Measurements from ENCODE around the gene PRX. TPM values are rescaled to one million over a fixed set of nuclear protein-coding genes. Genes with fewer than 3 reads are reported as not detected.

Gene PRX
- total RNA-seq, 1 donor from 2014 or later = 1.8 TPM

DNA sequence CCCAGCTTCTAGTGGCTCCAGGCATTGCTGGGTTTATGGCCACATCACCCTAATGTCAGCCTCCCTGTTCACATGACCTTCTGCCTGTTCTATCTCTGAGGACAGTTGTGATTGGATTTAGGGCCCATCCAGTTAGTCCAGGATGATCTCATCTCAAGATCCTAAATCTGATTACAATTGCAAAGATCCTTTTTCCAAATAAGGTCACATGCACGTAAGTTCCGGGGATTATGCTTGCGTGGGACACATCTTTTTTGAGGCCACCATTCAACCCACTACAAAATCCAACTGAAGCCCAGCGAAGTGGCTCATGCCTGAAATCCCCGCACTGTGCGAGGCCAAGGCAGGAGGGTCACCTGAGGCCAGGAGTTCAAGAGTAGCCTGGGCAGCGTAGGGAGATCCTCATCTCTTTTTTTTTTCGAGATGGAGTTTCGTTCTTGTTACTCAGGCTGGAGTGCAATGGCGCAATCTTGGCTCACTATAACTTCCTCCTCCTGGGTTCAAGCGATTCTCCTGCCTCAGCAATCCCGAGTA, 52.4 kb downstream of the PRX start:
- Histone ChIP-seq H3K27me3 (ENCODE audit: control insufficient read depth, insufficient read depth, low read length) (no peaks in the 10 kb centered on the region), H3K4me3 (ENCODE audit: low read depth, low read length) (no peak overlapping the region), H3K36me3 (ENCODE audit: control insufficient read depth, insufficient read depth, low read length) (peaks cover 6% of the 10 kb centered on the region)
- no peak for DNase-seq (ENCODE audit: low read depth)
- FAIRE-seq = no peak
- TF ChIP-seq, protein P1, sequence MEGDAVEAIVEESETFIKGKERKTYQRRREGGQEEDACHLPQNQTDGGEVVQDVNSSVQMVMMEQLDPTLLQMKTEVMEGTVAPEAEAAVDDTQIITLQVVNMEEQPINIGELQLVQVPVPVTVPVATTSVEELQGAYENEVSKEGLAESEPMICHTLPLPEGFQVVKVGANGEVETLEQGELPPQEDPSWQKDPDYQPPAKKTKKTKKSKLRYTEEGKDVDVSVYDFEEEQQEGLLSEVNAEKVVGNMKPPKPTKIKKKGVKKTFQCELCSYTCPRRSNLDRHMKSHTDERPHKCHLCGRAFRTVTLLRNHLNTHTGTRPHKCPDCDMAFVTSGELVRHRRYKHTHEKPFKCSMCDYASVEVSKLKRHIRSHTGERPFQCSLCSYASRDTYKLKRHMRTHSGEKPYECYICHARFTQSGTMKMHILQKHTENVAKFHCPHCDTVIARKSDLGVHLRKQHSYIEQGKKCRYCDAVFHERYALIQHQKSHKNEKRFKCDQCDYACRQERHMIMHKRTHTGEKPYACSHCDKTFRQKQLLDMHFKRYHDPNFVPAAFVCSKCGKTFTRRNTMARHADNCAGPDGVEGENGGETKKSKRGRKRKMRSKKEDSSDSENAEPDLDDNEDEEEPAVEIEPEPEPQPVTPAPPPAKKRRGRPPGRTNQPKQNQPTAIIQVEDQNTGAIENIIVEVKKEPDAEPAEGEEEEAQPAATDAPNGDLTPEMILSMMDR (IDR thresholded peaks at IDR 0.05; ENCODE audit: insufficient read depth, low read length, severe bottlenecking) = no peak

DNA sequence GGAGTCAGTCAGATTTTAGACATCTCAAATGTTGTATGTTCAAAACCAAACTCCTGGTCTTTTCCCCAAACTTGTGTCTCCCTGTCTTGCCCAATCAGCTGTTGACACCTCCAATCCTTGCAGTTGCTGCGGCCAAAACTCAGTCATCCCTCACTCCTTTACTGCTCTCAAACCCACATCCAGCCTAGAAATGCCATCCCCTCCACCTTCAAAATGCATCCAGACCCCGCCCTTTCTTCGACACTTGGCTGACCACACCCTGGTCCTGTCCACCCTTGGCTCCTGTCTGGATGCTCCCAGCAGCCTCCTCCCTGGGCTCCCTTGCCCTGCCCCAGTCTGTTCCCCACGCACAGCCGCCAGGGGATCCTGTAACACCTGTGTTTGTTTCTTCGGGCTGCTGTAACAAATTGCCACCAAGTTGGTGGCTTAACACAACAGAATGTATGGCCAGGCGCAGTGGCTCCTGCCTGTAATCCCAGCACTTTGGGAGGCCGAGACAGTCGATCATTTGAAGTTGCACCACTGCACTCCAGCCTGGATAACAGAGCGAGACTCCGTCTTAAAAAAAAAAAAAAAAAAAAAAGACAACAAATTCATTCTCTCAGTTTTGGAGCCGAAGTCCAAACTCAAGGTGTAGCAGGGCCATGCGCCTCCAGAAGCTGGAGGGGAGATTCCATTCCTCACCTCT, 53.0 kb downstream of the PRX start:
- H3K36me3 ChIP-seq (ENCODE audit: control insufficient read depth, insufficient read depth, low read length) = peaks cover 6% of the 10 kb centered on the region
- no peaks in the 10 kb centered on the region for H3K27me3 ChIP-seq (ENCODE audit: control insufficient read depth, insufficient read depth, low read length)
- DNase-seq (ENCODE audit: low read depth) (no peak), FAIRE-seq (no peak)
- no peak overlapping the region for H3K4me3 ChIP-seq (ENCODE audit: low read depth, low read length)
- TF ChIP-seq, protein P1 (IDR thresholded peaks at IDR 0.05; ENCODE audit: insufficient read depth, low read length, severe bottlenecking) = no peak

DNA sequence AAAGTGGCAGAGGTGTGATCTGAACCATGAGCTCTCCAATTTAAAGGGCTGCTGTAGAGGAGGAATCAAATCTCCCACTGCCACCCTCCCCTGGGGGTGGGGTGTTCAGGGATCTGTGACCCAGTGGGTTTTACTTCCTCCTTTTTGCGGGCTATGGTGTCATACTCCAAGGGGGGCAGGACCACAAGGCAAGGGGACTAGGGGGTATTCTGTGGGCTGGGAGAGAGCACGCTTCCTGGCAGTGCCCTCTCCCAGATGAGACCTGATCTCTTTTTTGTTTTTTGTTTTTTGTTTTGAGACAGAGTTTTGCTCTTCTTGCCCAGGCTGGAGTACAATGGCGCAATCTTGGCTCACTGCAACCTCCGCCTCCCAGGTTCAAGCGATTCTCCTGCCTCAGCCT, 54.4 kb downstream of the PRX start:
- H3K4me3 ChIP-seq (ENCODE audit: low read depth, low read length) = no peak overlapping the region
- DNase-seq (ENCODE audit: low read depth) = no peak
- H3K27me3 ChIP-seq (ENCODE audit: control insufficient read depth, insufficient read depth, low read length) = no peaks in the 10 kb centered on the region
- H3K36me3 ChIP-seq (ENCODE audit: control insufficient read depth, insufficient read depth, low read length) = peaks cover 6% of the 10 kb centered on the region
- no peak for FAIRE-seq
- TF ChIP-seq, protein P1 (IDR thresholded peaks at IDR 0.05; ENCODE audit: insufficient read depth, low read length, severe bottlenecking) = no peak

DNA sequence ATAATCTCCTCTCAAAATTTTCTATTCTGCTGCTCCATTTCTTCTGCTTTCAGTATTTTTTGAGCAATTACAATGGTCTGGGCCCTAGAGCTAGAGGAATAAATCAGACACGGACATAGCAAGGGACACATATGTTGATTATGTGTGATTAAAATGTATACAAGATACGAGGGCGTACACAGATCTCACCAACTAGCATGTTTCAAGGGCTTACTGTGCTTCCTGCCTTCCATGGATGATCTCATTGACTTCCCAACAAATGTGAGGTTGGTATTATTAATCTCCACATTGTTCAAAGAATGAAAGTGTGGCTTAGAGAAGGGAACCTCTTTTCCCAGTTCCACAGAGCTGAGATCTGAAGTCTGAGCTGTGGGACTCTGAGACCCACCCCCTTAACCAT, 55.5 kb downstream of the PRX start:
- TF ChIP-seq, protein P1 (IDR thresholded peaks at IDR 0.05; ENCODE audit: insufficient read depth, low read length, severe bottlenecking) = no peak
- DNase-seq (ENCODE audit: low read depth) (no peak), FAIRE-seq (peak; percentile 68)
- Histone ChIP-seq H3K27me3 (ENCODE audit: control insufficient read depth, insufficient read depth, low read length) (no peaks in the 10 kb centered on the region), H3K36me3 (ENCODE audit: control insufficient read depth, insufficient read depth, low read length) (peaks cover 6% of the 10 kb centered on the region), H3K4me3 (ENCODE audit: low read depth, low read length) (no peak overlapping the region)

DNA sequence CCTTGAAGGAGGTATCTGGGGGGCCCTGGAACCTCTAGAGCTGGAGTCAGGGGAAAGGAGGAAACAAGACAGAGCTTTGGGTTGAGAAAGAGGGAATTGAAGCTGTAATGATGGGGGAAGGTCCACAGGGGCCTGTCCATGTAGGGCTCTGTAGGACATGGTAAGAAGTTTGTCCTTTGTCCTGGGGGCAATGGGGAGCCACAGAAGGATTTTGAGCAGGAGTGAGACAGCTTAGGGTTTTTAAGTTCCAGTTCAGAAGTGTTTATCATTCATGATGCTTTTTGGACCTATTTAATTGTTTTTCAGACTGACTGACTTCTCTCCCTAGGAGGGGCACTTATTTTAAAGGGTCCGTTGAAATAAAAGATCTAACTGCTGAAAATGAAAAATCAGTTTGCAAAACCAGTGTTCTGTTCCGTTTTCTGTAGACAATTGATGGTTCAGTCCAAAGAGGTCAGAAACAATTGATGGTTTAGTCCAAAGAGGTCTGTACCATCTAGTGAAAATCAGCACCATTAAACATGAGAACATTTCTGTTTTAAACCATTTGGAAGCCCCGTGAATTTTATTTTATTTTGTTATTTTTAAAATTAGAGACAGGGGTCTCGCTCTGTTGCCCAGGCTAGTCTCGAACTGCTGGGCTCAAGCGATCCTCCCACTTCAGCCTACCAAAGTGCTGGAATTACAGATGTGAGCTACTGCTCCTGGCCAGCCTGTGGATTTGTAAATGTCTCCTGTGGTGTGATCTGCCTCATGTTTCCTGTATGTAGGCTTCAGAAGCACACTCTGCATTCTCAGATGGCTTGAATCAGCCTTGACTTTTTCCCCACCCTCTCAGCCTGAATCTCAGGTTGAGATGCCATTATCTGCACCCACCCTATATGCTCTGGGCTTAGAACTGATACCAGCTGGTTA, 56.2 kb downstream of the PRX start:
- DNase-seq (ENCODE audit: low read depth) = no peak

More for the DNA sequence above, 56.2 kb downstream of the PRX start:
- H3K36me3 ChIP-seq (ENCODE audit: control insufficient read depth, insufficient read depth, low read length) = peaks cover 4% of the 10 kb centered on the region
- no peak for FAIRE-seq
- H3K27me3 ChIP-seq (ENCODE audit: control insufficient read depth, insufficient read depth, low read length) = no peaks in the 10 kb centered on the region
- H3K4me3 ChIP-seq (ENCODE audit: low read depth, low read length) = no peak overlapping the region
- TF ChIP-seq, protein P1 (IDR thresholded peaks at IDR 0.05; ENCODE audit: insufficient read depth, low read length, severe bottlenecking) = no peak
